K562 (cell line): ENCODE data around the gene DNMBP. TPM values are rescaled to one million over a fixed set of nuclear protein-coding genes. Genes with fewer than 3 reads are reported as not detected.

ENCODE experiments used
- ATAC-seq: fragments of 200-7000 bp; cut with Tn5 transposase; 3 replicates; pipeline ENCODE4 v1.9.1; 2020; ENCODE audit warnings: moderate library complexity
- BruUV-seq: library from RNA; stranded (reverse); fragments of 400-500 nt; replicated peaks from 2 replicates; lab custom pipeline; 2021; lab: Mats Ljungman, UMichigan
- CTCF ChIA-PET: fragments of 300-600 bp; formaldehyde crosslinking; extraction: SDS; loops from one replicate; lab custom pipeline; 2021; ENCODE audit warnings: low intra/inter-chr PET ratio; lab: Yijun Ruan, JAX
- POLR2A ChIA-PET: fragments of 300-600, 350-650 bp; sonication (Branson Sonifier 250); formaldehyde crosslinking; extraction: SDS; loops from one replicate; lab custom pipeline; 2021; ENCODE audit warnings: antibody characterized with exemption, inconsistent platforms; lab: Yijun Ruan, JAX
- DNase-seq, 4 experiments: peaks; one replicate each; pipeline versions ENCODE4 v3.0.0 to v3.0.0-alpha.2; 2011 to 2018; ENCODE audit warnings: low spot score in 3 of 4, mixed read lengths in 3 of 4; ENCODE audit errors: extremely low read depth in 1 of 4
- FAIRE-seq: peaks from 2 replicates; lab custom pipeline; 2011; peaks lifted over from hg19 to GRCh38; lab: Jason Lieb, UNC
- H2AFZ ChIP-seq: 2 replicates; pipeline ENCODE4 v1.6.0; 2011; ENCODE audit warnings: low read depth, low read length, control low read depth, inconsistent platforms
- H3K27ac ChIP-seq: fragments of 200-600 bp; 3 replicates; pipeline ENCODE4 v1.8.0; 2011; ENCODE audit warnings: low read depth, mild to moderate bottlenecking, control low read depth, inconsistent platforms, low read length, moderate library complexity, mixed read lengths; ENCODE audit errors: extremely low read depth
- H3K27me3 ChIP-seq, 2 experiments: fragments of 300-600 bp in 1 of 2; 2 replicates in 1 of 2; 3 replicates in 1 of 2; pipeline versions ENCODE4 v1.6.0 to v1.8.0; 2011; ENCODE audit warnings: inconsistent platforms in 2 of 2, low read length in 2 of 2, mild to moderate bottlenecking in 1 of 2, mixed read lengths in 1 of 2, moderate library complexity in 1 of 2; ENCODE audit not compliant: control insufficient read depth in 2 of 2, insufficient read depth in 2 of 2
- H3K36me3 ChIP-seq: fragments of 300-600 bp; 3 replicates; pipeline ENCODE4 v1.8.0; 2011; ENCODE audit warnings: mild to moderate bottlenecking, low read length, inconsistent platforms; ENCODE audit not compliant: control insufficient read depth, insufficient read depth
- H3K4me1 ChIP-seq, 2 experiments: fragments of 200-600 bp in 1 of 2; replicated peaks in 1 of 2; 2 replicates in 1 of 2; 3 replicates in 1 of 2; pipeline versions ENCODE4 v1.5.1 to v1.8.0; 2011; ENCODE audit warnings: inconsistent platforms in 2 of 2, low read length in 2 of 2, mild to moderate bottlenecking in 1 of 2, mixed read lengths in 1 of 2, moderate library complexity in 1 of 2; ENCODE audit not compliant: control insufficient read depth in 2 of 2, insufficient read depth in 2 of 2
- H3K4me2 ChIP-seq: 2 replicates; pipeline ENCODE4 v1.6.1; 2011; ENCODE audit warnings: low read length, control low read depth, inconsistent platforms, mixed read lengths; ENCODE audit not compliant: insufficient read depth
- H3K4me3 ChIP-seq: fragments of 200-600 bp; sonication (generic), shearing (Covaris generic); 2 replicates; pipeline ENCODE4 v1.5.1; 2016; ENCODE audit warnings: control low read depth, inconsistent platforms
- H3K79me2 ChIP-seq: fragments of 200-600 bp; 3 replicates; pipeline ENCODE4 v1.8.0; 2011; ENCODE audit warnings: low read length, inconsistent platforms; ENCODE audit not compliant: control insufficient read depth, insufficient read depth
- H3K9ac ChIP-seq, 2 experiments: 2 replicates each; pipeline versions ENCODE4 v1.6.0 to v1.6.1; 2011; ENCODE audit warnings: low read depth in 2 of 2, low read length in 2 of 2, control low read depth in 1 of 2, inconsistent platforms in 1 of 2, mild to moderate bottlenecking in 1 of 2, mixed read lengths in 1 of 2; ENCODE audit not compliant: insufficient read depth in 1 of 2
- H3K9me1 ChIP-seq: one replicate; pipeline ENCODE4 v1.6.0; 2011; ENCODE audit warnings: inconsistent platforms, mild to moderate bottlenecking, low read length, moderate library complexity; ENCODE audit not compliant: control insufficient read depth, insufficient read depth
- H3K9me3 ChIP-seq: replicated peaks from 2 replicates; pipeline ENCODE4 v1.5.1; 2011; ENCODE audit warnings: low read depth, low read length, inconsistent platforms; ENCODE audit not compliant: control insufficient read depth, insufficient read depth
- H4K20me1 ChIP-seq: replicated peaks from 2 replicates; pipeline ENCODE4 v1.6.1; 2011; ENCODE audit warnings: low read length, inconsistent platforms, mixed read lengths; ENCODE audit not compliant: control insufficient read depth, insufficient read depth
- CHD2 ChIP-seq: IDR thresholded peaks from 2 replicates; pipeline ENCODE4 v1.6.1; 2011; ENCODE audit warnings: low read depth, low read length
- E4F1 ChIP-seq: fragments of 250-450 bp; sonication (Bioruptor Pico); IDR thresholded peaks from 2 replicates; pipeline ENCODE4 v1.5.0; 2021; ENCODE audit warnings: mild to moderate bottlenecking, borderline replicate concordance
- GABPB1 ChIP-seq: sonication (generic); formaldehyde crosslinking; IDR thresholded peaks from 2 replicates; pipeline ENCODE4 v1.8.0; 2022; ENCODE audit warnings: mild to moderate bottlenecking, missing genetic modification reagents
- GTF3C2 ChIP-seq: IDR thresholded peaks from 3 replicates; pipeline ENCODE4 v1.6.1; 2011; ENCODE audit warnings: borderline replicate concordance, mild to moderate bottlenecking, moderate library complexity; ENCODE audit not compliant: insufficient read length; ENCODE audit errors: extremely low read depth
- HES1 ChIP-seq: fragments of 450-650 bp; IDR thresholded peaks from 2 replicates; pipeline ENCODE4 v1.6.1; 2016; ENCODE audit warnings: low read depth, mild to moderate bottlenecking, moderate library complexity
- HMBOX1 ChIP-seq: sonication (generic); IDR thresholded peaks from 2 replicates; pipeline ENCODE4 v1.6.1; 2016
- JUNB ChIP-seq: fragments of 450-650 bp; formaldehyde crosslinking; conservative IDR thresholded peaks from 2 replicates; pipeline ENCODE4 v1.4.0; 2020; ENCODE audit warnings: mild to moderate bottlenecking
- MTA3 ChIP-seq: fragments of 450-650 bp; formaldehyde crosslinking; IDR thresholded peaks from 2 replicates; pipeline ENCODE4 v1.6.1; 2017; ENCODE audit warnings: mild to moderate bottlenecking, borderline replicate concordance
- NCOA2 ChIP-seq, 2 experiments: fragments of 450-650 bp; IDR thresholded peaks; 2 replicates each; pipeline ENCODE4 v1.6.1; 2018; ENCODE audit warnings: mild to moderate bottlenecking in 2 of 2, moderate library complexity in 1 of 2; ENCODE audit not compliant: partially characterized antibody in 2 of 2
- SMC3 ChIP-seq: conservative IDR thresholded peaks from 2 replicates; pipeline ENCODE4 v1.6.1; 2011; ENCODE audit warnings: low read depth, low read length, improper control_type of control experiment; ENCODE audit not compliant: insufficient read depth
- TARDBP ChIP-seq: fragments of 450-650 bp; IDR thresholded peaks from 2 replicates; pipeline ENCODE4 v1.6.1; 2016
- ZKSCAN3 ChIP-seq: fragments of 250-450 bp; sonication (Bioruptor Pico); IDR thresholded peaks from 2 replicates; pipeline ENCODE4 v1.4.0; 2020
- ZNF140 ChIP-seq: fragments of 250-450 bp; sonication (Bioruptor Pico); IDR thresholded peaks from 2 replicates; pipeline ENCODE4 v1.8.0; 2021; ENCODE audit warnings: moderate library complexity, mild to moderate bottlenecking, inconsistent platforms
- ZNF586 ChIP-seq: fragments of 450-650 bp; formaldehyde crosslinking; conservative IDR thresholded peaks from 2 replicates; pipeline ENCODE4 v1.4.0; 2020; ENCODE audit warnings: mild to moderate bottlenecking, moderate library complexity
- ZNF695 ChIP-seq: fragments of 450-650 bp; formaldehyde crosslinking; IDR thresholded peaks from 2 replicates; pipeline ENCODE4 v1.4.0; 2020; ENCODE audit warnings: mild to moderate bottlenecking, moderate library complexity
- WGBS: fragments of 100-300 bp; shearing (Covaris generic); methylation state at CpG from one replicate; pipeline ENCODE4 v1.1.6; 2016; ENCODE audit warnings: low coverage, mixed read lengths; ENCODE audit not compliant: insufficient coverage; ENCODE audit errors: missing lambda C conversion rate; 5-methylcytosine and 5-hydroxymethylcytosine counted together
- in situ Hi-C: fragments of 300-500 bp; cut with MboI; formaldehyde crosslinking; loops from 4 replicates; pipeline ENCODE4 v1.15.0; 2018; ENCODE audit warnings: inconsistent platforms, mixed read lengths
- intact Hi-C: fragments of 100-400 bp; cut with micrococcal nuclease; formaldehyde crosslinking; loops from 2 replicates; pipeline ENCODE4 v1.14.2; 2022
- polyA plus RNA-seq, 8 experiments: library from polyadenylated mRNA; depleted of rRNA in 4 of 8; stranded (reverse) in 5 of 8; unstranded in 3 of 8; fragments of >200 nt; fragmentation: Nextera tagmentation in 2 of 8; fragmentation: Illumina TruSeq in 1 of 8; extraction: Ambion mirVana in 2 of 8; extraction: Trizol in 1 of 8; gene quantifications; 2 replicates each; pipeline versions ENCODE4 v1.2.1 to v1.2.3, GENCODE V29; 2011 to 2014; ENCODE audit warnings: inconsistent platforms in 1 of 8, missing spikeins in 1 of 8
- total RNA-seq, 7 experiments: library from RNA; depleted of rRNA in 6 of 7; stranded (reverse); fragments of >200 nt in 6 of 7; fragmentation: Illumina TruSeq in 2 of 7; extraction: Trizol in 2 of 7; gene quantifications; 2 replicates each; pipeline versions ENCODE4 v1.2.1 to v1.2.3, GENCODE V29; 2011 to 2021; ENCODE audit warnings: low replicate concordance in 1 of 7

The DNMBP gene
- total and polyA plus RNA-seq, 9 of the 15 experiments (the other 6 are each of a cell fraction or from before 2014, with no cell fraction given): 0.83 to 3.7 (median 2.2) TPM

GRCh38 chr10:99930731-99931550 lies 78.8 kb downstream of the DNMBP start:
- Histone ChIP-seq H3K79me2 (no peaks in the 10 kb centered on the region), H2AFZ (no peak overlapping the region), H4K20me1 (no peaks in the 10 kb centered on the region), H3K4me1 (no peaks in the 10 kb centered on the region; a peak in 1 of 5 replicates), H3K27me3 (no peaks in the 10 kb centered on the region), H3K9ac (no peak overlapping the region), H3K4me3 (no peak overlapping the region), H3K9me3 (no peaks in the 10 kb centered on the region), H3K36me3 (no peaks in the 10 kb centered on the region), H3K27ac (no peak overlapping the region), H3K4me2 (no peak overlapping the region), H3K9me1 (no peaks in the 10 kb centered on the region)
- 51% methylated on average over 9 of the region's 9 CpGs for WGBS
- no TSS peak for BruUV-seq
- no peak for ATAC-seq
- intact Hi-C loops (no loop called here), in situ Hi-C loops (no loop called here)
- POLR2A ChIA-PET: interaction anchor here (0.7 kb wide), 1 partner anchor 209 kb away, joined by 3 read pairs; no protein-coding TSS in a partner anchor
- FAIRE-seq: no peak
- CTCF ChIA-PET: no interaction called here
- no peak for DNase-seq
- TF ChIP-seq GABPB1 (no peak), GTF3C2 (no peak), SMC3 (no peak), JUNB (no peak), ZNF695 (CRISPR knock-in tag) (no peak), NCOA2 (IDR thresholded peaks at IDR 0.05; ENCODE audit: partially characterized antibody in 2 of 2) (no peak), CHD2 (no peak), ZNF140 (no peak), MTA3 (no peak), HMBOX1 (no peak), HES1 (no peak), E4F1 (CRISPR knock-in tag) (no peak), ZNF586 (CRISPR knock-in tag) (no peak), ZKSCAN3 (CRISPR knock-in tag) (no peak), TARDBP (no peak)
